PC-3 (cell line): ENCODE results near the gene ADAMTS6. TPM values are rescaled to one million over a fixed set of nuclear protein-coding genes. Genes with fewer than 3 reads are reported as not detected.

Experiments
- ATAC-seq: fragments of 200-7000 bp; cut with Tn5 transposase; 2 replicates; pipeline ENCODE4 v1.9.1; 2020; ENCODE audit warnings: mild to moderate bottlenecking, moderate library complexity
- BruUV-seq: library from RNA; stranded (reverse); fragments of 400-500 nt; replicated peaks from 2 replicates; lab custom pipeline; 2021; lab: Mats Ljungman, UMichigan
- CTCF ChIA-PET: fragments of 300-600 bp; sonication (Branson Sonifier 250); formaldehyde crosslinking; loops from one replicate; lab custom pipeline; 2022; ENCODE audit warnings: antibody characterized with exemption; lab: Charles Lee
- POLR2A ChIA-PET: fragments of 300-600 bp; sonication (Branson Sonifier 250); formaldehyde crosslinking; loops from one replicate; lab custom pipeline; 2022; ENCODE audit warnings: antibody characterized with exemption; ENCODE audit not compliant: unreplicated experiment; lab: Charles Lee
- DNase-seq: peaks from one replicate; pipeline ENCODE4 v3.0.0-alpha.2; 2015
- H2AFZ ChIP-seq: fragments of 300-600 bp; sonication (generic); 2 replicates; pipeline ENCODE4 v1.6.0; 2016; ENCODE audit warnings: antibody characterized with exemption, low read length
- H3F3A ChIP-seq: fragments of 300-600 bp; sonication (generic); one replicate; pipeline ENCODE4 v1.6.0; 2017; ENCODE audit warnings: antibody characterized with exemption, low read length, control low read depth, mild to moderate bottlenecking; ENCODE audit not compliant: unreplicated experiment
- H3K27ac ChIP-seq: fragments of 300-600 bp; sonication (generic); 2 replicates; pipeline ENCODE4 v1.5.1; 2016; ENCODE audit warnings: mild to moderate bottlenecking, low read length
- H3K27me3 ChIP-seq: fragments of 300-600 bp; sonication (generic); 2 replicates; pipeline ENCODE4 v1.6.1; 2016; ENCODE audit warnings: low read length, mixed read lengths
- H3K36me3 ChIP-seq: fragments of 300-600 bp; sonication (generic); 2 replicates; pipeline ENCODE4 v1.6.1; 2016; ENCODE audit warnings: low read depth, mixed run types, low read length, mixed read lengths
- H3K4me1 ChIP-seq: fragments of 300-600 bp; sonication (generic); 2 replicates; pipeline ENCODE4 v1.5.1; 2016; ENCODE audit warnings: low read length; ENCODE audit not compliant: insufficient read depth
- H3K4me2 ChIP-seq: fragments of 300-600 bp; sonication (generic); 2 replicates; pipeline ENCODE4 v1.6.0; 2016; ENCODE audit warnings: low read length
- H3K4me3 ChIP-seq: fragments of 300-600 bp; sonication (generic); 2 replicates; pipeline ENCODE4 v1.5.1; 2016; ENCODE audit warnings: mild to moderate bottlenecking, low read length, mixed read lengths
- H3K79me2 ChIP-seq: fragments of 300-600 bp; sonication (generic); 2 replicates; pipeline ENCODE4 v1.6.1; 2017; ENCODE audit warnings: low read length, mixed read lengths
- H3K9ac ChIP-seq: fragments of 300-600 bp; sonication (generic); 2 replicates; pipeline ENCODE4 v1.6.0; 2016; ENCODE audit warnings: mild to moderate bottlenecking, low read length
- H3K9me2 ChIP-seq: fragments of 300-600 bp; sonication (generic); replicated peaks from 2 replicates; pipeline ENCODE4 v1.6.1; 2016; ENCODE audit warnings: mixed run types, low read length, mixed read lengths
- H3K9me3 ChIP-seq: fragments of 300-600 bp; sonication (generic); 2 replicates; pipeline ENCODE4 v1.6.1; 2016; ENCODE audit warnings: low read length, mixed read lengths
- H4K20me1 ChIP-seq: fragments of 300-600 bp; sonication (generic); 2 replicates; pipeline ENCODE4 v1.6.1; 2016; ENCODE audit warnings: low read length, mixed read lengths
- CTCF ChIP-seq: fragments of 300-600 bp; sonication (generic); conservative IDR thresholded peaks from 2 replicates; pipeline ENCODE4 v1.5.1; 2017; ENCODE audit warnings: antibody characterized with exemption, low read depth, mild to moderate bottlenecking, low read length
- EZH2 ChIP-seq: fragments of 300-600 bp; sonication (generic); IDR thresholded peaks from one replicate; pipeline ENCODE4 v1.6.1; 2017; ENCODE audit warnings: antibody characterized with exemption, mild to moderate bottlenecking, low read length; ENCODE audit not compliant: unreplicated experiment
- EZH2phosphoT487 ChIP-seq: fragments of 300-600 bp; sonication (generic); IDR thresholded peaks from 2 replicates; pipeline ENCODE4 v1.6.1; 2018; ENCODE audit warnings: mild to moderate bottlenecking, antibody characterized with exemption, low read length, borderline replicate concordance
- intact Hi-C: fragments of 100-400 bp; cut with micrococcal nuclease; formaldehyde crosslinking; loops from 2 replicates; pipeline ENCODE4 v1.9.0; 2023
- total RNA-seq: library from RNA; depleted of rRNA; stranded (reverse); fragments of >200 nt; gene quantifications from 2 replicates; pipeline ENCODE4 v1.2.3, GENCODE V29; 2014

The ADAMTS6 gene
- total RNA-seq, 1 experiment from 2014 or later = 1.7 TPM

DNA sequence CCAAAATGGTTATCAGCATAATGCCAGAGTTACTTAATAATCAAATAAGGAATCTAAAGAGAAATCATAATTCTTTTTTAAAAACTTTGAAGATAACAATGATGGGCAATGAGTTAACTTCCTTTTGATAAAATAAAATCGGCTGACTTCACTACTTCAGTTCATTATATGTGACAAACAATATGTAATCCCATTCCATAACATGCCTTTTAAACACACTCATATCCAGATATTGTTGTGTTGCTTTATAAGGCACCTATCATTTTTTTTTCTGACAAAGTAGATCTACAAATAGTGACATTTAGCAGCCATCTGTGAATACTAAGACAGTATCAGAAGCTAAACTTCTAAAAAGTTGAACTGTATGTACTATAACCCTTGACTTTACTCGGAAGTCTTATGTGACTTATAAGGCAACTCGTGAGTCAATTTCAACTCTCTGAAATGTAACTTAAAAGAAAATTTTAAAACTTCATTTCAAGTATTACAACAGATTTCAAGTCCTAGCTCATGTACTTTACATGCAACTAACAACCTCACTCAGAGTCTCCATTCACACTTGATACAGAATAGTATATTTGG is 7.5 kb downstream of the ADAMTS6 start:
- no peak overlapping the region for H3K4me2 ChIP-seq
- H3K27me3 ChIP-seq = no peaks in the 10 kb centered on the region
- ChIA-PET POLR2A (no interaction called here), CTCF (no interaction called here)
- no peaks in the 10 kb centered on the region for H3K36me3 ChIP-seq
- intact Hi-C loops = no loop called here
- no peak overlapping the region for H3K9ac ChIP-seq
- 0 out of 2 replicates have a peak, but pooled peaks cover under 1% of the 10 kb centered on the region for H3K79me2 ChIP-seq
- ATAC-seq (no peak), DNase-seq (no peak)
- H3K4me3 ChIP-seq = no peak overlapping the region
- TF ChIP-seq EZH2phosphoT487 (no peak), CTCF (no peak), EZH2 (no peak)
- H4K20me1 ChIP-seq = no peaks in the 10 kb centered on the region
- H3K9me2 ChIP-seq = no peaks in the 10 kb centered on the region
- no TSS peak for BruUV-seq
- H3K4me1 ChIP-seq = no peaks in the 10 kb centered on the region
- no peaks in the 10 kb centered on the region for H3K9me3 ChIP-seq
- no peaks in the 10 kb centered on the region for H3F3A ChIP-seq
- no peak overlapping the region for H3K27ac ChIP-seq
- H2AFZ ChIP-seq = no peak overlapping the region

DNA sequence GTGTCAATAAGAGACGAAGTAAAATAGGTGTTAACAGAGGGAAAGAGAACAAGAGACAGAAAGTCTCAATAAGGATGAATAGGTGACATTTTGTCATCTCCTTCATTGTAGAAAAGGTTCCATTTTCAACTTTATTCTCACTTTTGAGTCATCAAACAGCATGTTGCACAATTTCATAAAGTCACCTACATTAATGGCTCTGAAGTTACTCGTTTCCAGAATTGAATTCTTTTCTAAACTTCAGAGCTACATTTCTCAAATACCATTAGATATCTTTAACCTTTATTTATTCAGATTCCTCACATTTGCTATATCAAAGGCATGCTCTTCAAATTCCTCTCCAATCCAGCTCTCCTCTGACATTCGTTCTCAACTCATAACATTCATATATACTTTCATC is 13.1 kb downstream of the ADAMTS6 start:
- H3K27me3 ChIP-seq = no peaks in the 10 kb centered on the region
- no peaks in the 10 kb centered on the region for H3K9me2 ChIP-seq
- ATAC-seq (no peak), DNase-seq (peak; percentile 3)
- ChIA-PET CTCF (no interaction called here), POLR2A (no interaction called here)
- no peaks in the 10 kb centered on the region for H3K36me3 ChIP-seq
- H3K79me2 ChIP-seq = no peaks in the 10 kb centered on the region
- H3K4me1 ChIP-seq = no peaks in the 10 kb centered on the region
- BruUV-seq = no TSS peak
- no peak overlapping the region for H3K27ac ChIP-seq
- no peaks in the 10 kb centered on the region for H4K20me1 ChIP-seq
- H3K4me3 ChIP-seq = no peak overlapping the region
- H3K9ac ChIP-seq = no peak overlapping the region
- H2AFZ ChIP-seq = no peak overlapping the region
- H3F3A ChIP-seq = no peaks in the 10 kb centered on the region
- no peaks in the 10 kb centered on the region for H3K9me3 ChIP-seq
- intact Hi-C loops = no loop called here
- TF ChIP-seq CTCF (no peak), EZH2 (no peak), EZH2phosphoT487 (no peak)
- H3K4me2 ChIP-seq = no peak overlapping the region

GRCh38 chr5:65462139-65462705 is 19.5 kb downstream of the ADAMTS6 start:
- Histone ChIP-seq H3K4me2 (no peak overlapping the region), H3K9me2 (no peaks in the 10 kb centered on the region), H3K4me1 (no peaks in the 10 kb centered on the region), H3K9ac (no peak overlapping the region), H3K27me3 (no peaks in the 10 kb centered on the region), H3K79me2 (no peaks in the 10 kb centered on the region), H3K4me3 (no peak overlapping the region), H2AFZ (no peak overlapping the region), H3K36me3 (no peaks in the 10 kb centered on the region), H3F3A (no peaks in the 10 kb centered on the region), H3K9me3 (no peaks in the 10 kb centered on the region), H3K27ac (no peak overlapping the region), H4K20me1 (no peaks in the 10 kb centered on the region)
- no peak for ATAC-seq
- intact Hi-C loops = no loop called here
- ChIA-PET POLR2A (no interaction called here), CTCF (no interaction called here)
- no TSS peak for BruUV-seq
- DNase-seq = no peak
- no peak for TF ChIP-seq EZH2phosphoT487
- TF ChIP-seq CTCF = no peak
- TF ChIP-seq EZH2 = no peak
